HepG2 (cell line): ENCODE data around the gene VARS1. TPM values are rescaled to one million over a fixed set of nuclear protein-coding genes. Genes with fewer than 3 reads are reported as not detected.

Source experiments
- AHR ChIP-seq: IDR thresholded peaks from 2 replicates; pipeline ENCODE4 v1.6.1; 2018; ENCODE audit warnings: missing genetic modification reagents, missing compliant biosample characterization
- CCDC6 ChIP-seq: sonication (generic); formaldehyde crosslinking; IDR thresholded peaks from 2 replicates; pipeline ENCODE4 v1.8.1; 2022; ENCODE audit warnings: mild to moderate bottlenecking, missing genetic modification reagents, moderate library complexity
- ELF3 ChIP-seq: IDR thresholded peaks from 2 replicates; pipeline ENCODE4 v1.6.1; 2016; ENCODE audit warnings: missing genetic modification reagents, missing compliant biosample characterization
- ETV5 ChIP-seq: IDR thresholded peaks from 2 replicates; pipeline ENCODE4 v1.6.1; 2018; ENCODE audit warnings: missing biosample characterization, missing genetic modification reagents, inconsistent platforms, borderline replicate concordance
- GATA4 ChIP-seq: sonication (generic); IDR thresholded peaks from 2 replicates; pipeline ENCODE4 v1.6.1; 2016; ENCODE audit warnings: antibody characterized with exemption, low read depth, borderline replicate concordance
- KLF16 ChIP-seq, 2 experiments: sonication (generic) in 1 of 2; formaldehyde crosslinking in 1 of 2; IDR thresholded peaks; 2 replicates each; pipeline versions ENCODE4 v1.6.1 to v1.8.0; 2016 to 2023; ENCODE audit warnings: missing genetic modification reagents in 2 of 2, missing compliant biosample characterization in 1 of 2
- PAX8 ChIP-seq: sonication (generic); formaldehyde crosslinking; IDR thresholded peaks from 2 replicates; pipeline ENCODE4 v1.8.0; 2022; ENCODE audit warnings: mild to moderate bottlenecking, missing genetic modification reagents, borderline replicate concordance
- PBX3 ChIP-seq: sonication (generic); formaldehyde crosslinking; IDR thresholded peaks from 2 replicates; pipeline ENCODE4 v1.8.1; 2023; ENCODE audit warnings: missing genetic modification reagents, inconsistent platforms, borderline replicate concordance
- PHF8 ChIP-seq: sonication (generic); formaldehyde crosslinking; IDR thresholded peaks from 2 replicates; pipeline ENCODE4 v1.5.0; 2020; ENCODE audit warnings: missing genetic modification reagents
- POGZ ChIP-seq: sonication (generic); formaldehyde crosslinking; IDR thresholded peaks from 2 replicates; pipeline ENCODE4 v1.4.0; 2020; ENCODE audit warnings: mild to moderate bottlenecking, missing genetic modification reagents
- PPARG ChIP-seq: conservative IDR thresholded peaks from 2 replicates; pipeline ENCODE4 v1.6.1; 2016; ENCODE audit warnings: missing biosample characterization, missing genetic modification reagents
- RAD21 ChIP-seq: fragments of 450-650 bp; formaldehyde crosslinking; IDR thresholded peaks from 2 replicates; pipeline ENCODE4 v1.5.0; 2020; ENCODE audit warnings: mild to moderate bottlenecking
- RARA ChIP-seq: IDR thresholded peaks from 2 replicates; pipeline ENCODE4 v1.6.1; 2016; ENCODE audit warnings: missing genetic modification reagents, missing compliant biosample characterization
- STAT5B ChIP-seq: sonication (generic); formaldehyde crosslinking; IDR thresholded peaks from 2 replicates; pipeline ENCODE4 v1.4.0; 2020; ENCODE audit warnings: missing genetic modification reagents
- UBTF ChIP-seq: sonication (generic); formaldehyde crosslinking; IDR thresholded peaks from 2 replicates; pipeline ENCODE4 v1.4.0; 2020; ENCODE audit warnings: mild to moderate bottlenecking, missing genetic modification reagents
- YEATS4 ChIP-seq: sonication (generic); formaldehyde crosslinking; IDR thresholded peaks from 2 replicates; pipeline ENCODE4 v1.4.0; 2020; ENCODE audit warnings: missing genetic modification reagents, borderline replicate concordance
- ZBTB20 ChIP-seq: sonication (generic); formaldehyde crosslinking; IDR thresholded peaks from 2 replicates; pipeline ENCODE4 v1.8.1; 2023; ENCODE audit warnings: missing genetic modification reagents, low read depth, mild to moderate bottlenecking, borderline replicate concordance
- ZBTB26 ChIP-seq: IDR thresholded peaks from 2 replicates; pipeline ENCODE4 v1.6.1; 2016; ENCODE audit warnings: missing compliant biosample characterization, missing genetic modification reagents, borderline replicate concordance
- ZBTB34 ChIP-seq: sonication (generic); formaldehyde crosslinking; IDR thresholded peaks from 2 replicates; pipeline ENCODE4 v1.8.0; 2022; ENCODE audit warnings: mild to moderate bottlenecking, missing genetic modification reagents
- ZBTB38 ChIP-seq: sonication (generic); formaldehyde crosslinking; IDR thresholded peaks from 2 replicates; pipeline ENCODE4 v1.5.1; 2020; ENCODE audit warnings: mild to moderate bottlenecking, missing genetic modification reagents
- ZC3H13 ChIP-seq: sonication (generic); formaldehyde crosslinking; IDR thresholded peaks from 2 replicates; pipeline ENCODE4 v1.8.1; 2023; ENCODE audit warnings: mild to moderate bottlenecking, missing genetic modification reagents, moderate library complexity
- ZNF598 ChIP-seq: sonication (generic); formaldehyde crosslinking; IDR thresholded peaks from 2 replicates; pipeline ENCODE4 v1.5.1; 2020; ENCODE audit warnings: mild to moderate bottlenecking, missing genetic modification reagents, borderline replicate concordance
- ZNF879 ChIP-seq: sonication (generic); formaldehyde crosslinking; IDR thresholded peaks from 2 replicates; pipeline ENCODE4 v1.8.1; 2023; ENCODE audit warnings: missing genetic modification reagents
- polyA plus RNA-seq, 8 experiments: library from polyadenylated mRNA; depleted of rRNA in 3 of 8; stranded (reverse) in 7 of 8; unstranded in 1 of 8; fragments of >200 nt; fragmentation: Illumina TruSeq in 4 of 8; extraction: Trizol in 4 of 8; gene quantifications; 2 replicates each; pipeline versions ENCODE4 v1.2.1 to v1.2.3, GENCODE V29; 2011 to 2016; ENCODE audit warnings: low read depth in 4 of 8, missing spikeins in 1 of 8, mixed read lengths in 1 of 8; ENCODE audit not compliant: insufficient read depth in 1 of 8
- total RNA-seq, 5 experiments: library from RNA; depleted of rRNA; stranded (reverse); fragments of >200 nt; fragmentation: Illumina TruSeq; extraction: Trizol; gene quantifications; 2 replicates each; pipeline ENCODE4 v1.2.3, GENCODE V29; 2016; ENCODE audit warnings: low read depth in 1 of 5

The VARS1 gene
- total and polyA plus RNA-seq, 2 of the 13 experiments (the other 11 are each of a cell fraction or from before 2014, with no cell fraction given) = 14.7 to 56.1 TPM

- TF ChIP-seq CCDC6 (CRISPR knock-in tag) (peak; percentile 79; the same call in 1 of the 2 replicates), RARA (CRISPR knock-in tag) (peak; percentile 41; the same call in 1 of the 2 replicates), ETV5 (CRISPR knock-in tag) (peak; percentile 64), ZBTB20 (CRISPR knock-in tag) (0 out of 2 replicates have a peak, but pooled peaks have one; percentile 19), AHR (CRISPR knock-in tag) (0 out of 2 replicates have a peak, but pooled peaks have one; percentile 71), PAX8 (CRISPR knock-in tag) (no peak), ZBTB26 (CRISPR knock-in tag) (peak; percentile 22; the same call in 1 of the 2 replicates), PHF8 (peak; percentile 48), ZNF598 (peak; percentile 81; the same call in 1 of the 2 replicates), PBX3 (CRISPR knock-in tag) (no peak), UBTF (CRISPR knock-in tag) (peak; percentile 70; the same call in 1 of the 2 replicates), ZC3H13 (CRISPR knock-in tag) (0 out of 2 replicates have a peak, but pooled peaks have one; percentile 40), ZBTB38 (CRISPR knock-in tag) (peak; percentile 89), POGZ (no peak; the same call in 1 of the 2 replicates), GATA4 (peak; percentile 92), KLF16 (CRISPR knock-in tag; IDR thresholded peaks at IDR 0.05) (peak in 1 of 2 experiments; percentile 64; a peak in 1 of 4 replicates), RAD21 (CRISPR knock-in tag) (peak; percentile 22; the same call in 1 of the 2 replicates), ELF3 (CRISPR knock-in tag) (peak; percentile 58; the same call in 1 of the 2 replicates), STAT5B (CRISPR knock-in tag) (0 out of 2 replicates have a peak, but pooled peaks have one; percentile 42), PPARG (CRISPR knock-in tag) (0 out of 2 replicates have a peak, but pooled peaks have one; percentile 40), ZBTB34 (CRISPR knock-in tag) (peak; percentile 16; the same call in 1 of the 2 replicates), ZNF879 (CRISPR knock-in tag) (0 out of 2 replicates have a peak, but pooled peaks have one; percentile 77), YEATS4 (CRISPR knock-in tag) (peak; percentile 17)
These were observed 19.7 kb upstream of the VARS1 start, which contains the start of the genes HSPA1A and HSPA1L (continued) for GRCh38 chr6:31815025-31815838.
